HFFc6 (cell line): ENCODE results near the gene TUBD1. TPM values are rescaled to one million over a fixed set of nuclear protein-coding genes. Genes with fewer than 3 reads are reported as not detected.
"Not testable (repeated sequence)": the region's sequence is repeated elsewhere in the genome, so short reads cannot be mapped to it uniquely, and the experiment has no call there.

ENCODE experiments used
- DNase-seq: peaks from one replicate; pipeline ENCODE4 v3.0.0-alpha.2; 2018
- H3K27ac Mint-ChIP-seq: 2 replicates; pipeline ENCODE4 v1.8.0; 2020; ENCODE audit warnings: mild to moderate bottlenecking, mixed read lengths
- H3K27me3 Mint-ChIP-seq: 2 replicates; pipeline ENCODE4 v1.8.0; 2021; ENCODE audit warnings: mild to moderate bottlenecking, moderate library complexity, mixed read lengths; ENCODE audit not compliant: insufficient read depth
- H3K36me3 Mint-ChIP-seq: 2 replicates; pipeline ENCODE4 v1.8.0; 2021; ENCODE audit warnings: low read depth, mixed read lengths
- H3K4me1 Mint-ChIP-seq: 2 replicates; pipeline ENCODE4 v1.8.0; 2020; ENCODE audit warnings: low read depth, mixed read lengths
- H3K4me3 Mint-ChIP-seq: 2 replicates; pipeline ENCODE4 v1.8.0; 2020; ENCODE audit warnings: mild to moderate bottlenecking, moderate library complexity, mixed read lengths
- H3K9me3 Mint-ChIP-seq: 2 replicates; pipeline ENCODE4 v1.8.0; 2020; ENCODE audit warnings: mild to moderate bottlenecking, mixed read lengths
- total RNA-seq, 6 experiments: library from RNA; stranded (reverse); fragmentation: NEBNext Ultra II Directional; extraction: Animal tissue kit (Norgen Biotek cat#: 25700); gene quantifications; 2 replicates in 1 of 6; 3 replicates in 5 of 6; pipeline ENCODE4 v1.2.3, GENCODE V29; 2021
- TF ChIP-seq, protein P1 (sequence below): fragments of 200-600 bp; sonication (generic); IDR thresholded peaks from 2 replicates; pipeline ENCODE4 v1.5.0; 2021; ENCODE audit warnings: antibody characterized with exemption, mild to moderate bottlenecking

The TUBD1 gene
- total RNA-seq, 6 experiments from 2014 or later, result 2.9 to 4.0 (median 3.3) TPM

DNA sequence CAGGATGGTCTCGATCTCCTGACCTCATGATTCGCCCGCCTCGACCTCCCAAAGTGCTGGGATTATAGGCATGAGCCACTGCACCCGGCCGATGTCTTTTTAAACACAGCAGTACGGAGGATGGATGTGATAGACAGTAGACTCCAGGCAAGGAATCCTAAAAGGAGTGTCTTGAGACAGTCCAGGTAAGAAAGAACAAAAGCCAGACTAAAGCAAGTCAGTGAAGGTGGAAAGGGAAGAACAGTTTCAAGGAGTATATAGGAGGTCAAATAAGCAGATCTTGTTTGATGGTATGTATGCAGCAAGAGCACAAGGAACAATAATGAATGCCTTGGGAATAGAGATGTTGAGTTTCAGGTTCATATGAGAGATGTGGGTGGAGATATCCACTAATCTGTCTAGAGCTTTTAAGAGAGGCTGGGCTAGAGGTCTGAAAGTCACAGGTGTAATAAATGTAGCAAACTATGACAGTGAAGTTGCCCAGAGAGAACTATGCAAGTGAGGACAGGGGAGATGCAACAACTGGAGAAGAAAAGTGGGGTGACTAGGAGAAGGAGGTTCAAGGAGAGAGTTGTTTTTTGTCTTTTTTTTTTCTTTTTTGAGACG lies 4.5 kb downstream of the TUBD1 start:
- H3K4me3 Mint-ChIP-seq, result no peak overlapping the region
- H3K27me3 Mint-ChIP-seq, result peaks cover 1% of the 10 kb centered on the region; the same call in 1 of the 2 replicates
- TF ChIP-seq, protein P1, sequence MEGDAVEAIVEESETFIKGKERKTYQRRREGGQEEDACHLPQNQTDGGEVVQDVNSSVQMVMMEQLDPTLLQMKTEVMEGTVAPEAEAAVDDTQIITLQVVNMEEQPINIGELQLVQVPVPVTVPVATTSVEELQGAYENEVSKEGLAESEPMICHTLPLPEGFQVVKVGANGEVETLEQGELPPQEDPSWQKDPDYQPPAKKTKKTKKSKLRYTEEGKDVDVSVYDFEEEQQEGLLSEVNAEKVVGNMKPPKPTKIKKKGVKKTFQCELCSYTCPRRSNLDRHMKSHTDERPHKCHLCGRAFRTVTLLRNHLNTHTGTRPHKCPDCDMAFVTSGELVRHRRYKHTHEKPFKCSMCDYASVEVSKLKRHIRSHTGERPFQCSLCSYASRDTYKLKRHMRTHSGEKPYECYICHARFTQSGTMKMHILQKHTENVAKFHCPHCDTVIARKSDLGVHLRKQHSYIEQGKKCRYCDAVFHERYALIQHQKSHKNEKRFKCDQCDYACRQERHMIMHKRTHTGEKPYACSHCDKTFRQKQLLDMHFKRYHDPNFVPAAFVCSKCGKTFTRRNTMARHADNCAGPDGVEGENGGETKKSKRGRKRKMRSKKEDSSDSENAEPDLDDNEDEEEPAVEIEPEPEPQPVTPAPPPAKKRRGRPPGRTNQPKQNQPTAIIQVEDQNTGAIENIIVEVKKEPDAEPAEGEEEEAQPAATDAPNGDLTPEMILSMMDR, result no peak
- H3K9me3 Mint-ChIP-seq, result no peaks in the 10 kb centered on the region
- H3K27ac Mint-ChIP-seq, result no peak overlapping the region
- peaks cover 15% of the 10 kb centered on the region for H3K4me1 Mint-ChIP-seq
- H3K36me3 Mint-ChIP-seq, result peaks cover 12% of the 10 kb centered on the region
- DNase-seq, result no peak

DNA sequence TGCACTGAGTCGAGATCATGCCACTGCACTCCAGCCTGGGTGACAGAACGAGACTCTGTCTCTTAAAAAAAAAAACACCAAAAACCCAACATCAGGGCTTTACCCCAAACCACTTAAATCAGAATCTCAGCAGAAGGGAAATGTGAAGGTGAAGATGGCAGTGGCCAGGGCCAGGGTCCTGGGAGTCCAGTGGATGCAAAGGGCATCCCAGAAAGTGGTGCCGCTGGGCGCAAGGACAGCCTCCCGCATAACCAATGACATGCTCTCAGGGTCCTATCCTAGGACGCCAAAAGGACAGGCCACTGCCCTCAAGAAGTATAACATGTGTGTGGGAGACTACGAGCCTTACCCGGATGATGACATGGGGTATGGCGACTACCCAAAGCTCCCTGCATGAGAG lies 7.9 kb downstream of the TUBD1 start:
- Mint-ChIP-seq H3K36me3 (peaks cover 6% of the 10 kb centered on the region), H3K27ac (no peak overlapping the region), H3K4me1 (no peaks in the 10 kb centered on the region), H3K9me3 (no peaks in the 10 kb centered on the region), H3K27me3 (no peaks in the 10 kb centered on the region), H3K4me3 (no peak overlapping the region)
- DNase-seq, result no peak
- TF ChIP-seq, protein P1, result no peak

DNA sequence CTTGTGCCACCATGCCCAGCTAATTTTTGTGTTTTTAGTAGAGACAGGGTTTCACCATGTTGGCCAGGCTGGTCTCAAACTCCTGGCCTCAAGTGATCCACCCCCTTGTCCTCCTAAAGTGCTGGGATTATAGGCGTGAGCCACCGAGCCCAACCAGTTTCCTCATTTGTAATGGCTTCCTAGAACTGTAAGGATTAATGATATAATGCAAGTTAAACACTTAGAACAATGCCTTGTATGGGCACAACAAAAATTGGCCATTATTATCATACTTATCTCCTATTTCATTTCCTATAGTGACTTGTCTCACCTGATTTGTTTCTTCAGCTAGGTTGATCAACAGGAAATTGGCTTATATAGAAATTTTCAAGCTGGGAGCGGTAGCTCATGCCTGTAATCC lies 14.1 kb downstream of the TUBD1 start:
- DNase-seq, result no peak
- Mint-ChIP-seq H3K9me3 (no peaks in the 10 kb centered on the region), H3K4me3 (no peak overlapping the region), H3K27me3 (no peaks in the 10 kb centered on the region), H3K4me1 (no peaks in the 10 kb centered on the region), H3K36me3 (peaks cover 8% of the 10 kb centered on the region), H3K27ac (no peak overlapping the region)
- TF ChIP-seq, protein P1, result no peak

DNA sequence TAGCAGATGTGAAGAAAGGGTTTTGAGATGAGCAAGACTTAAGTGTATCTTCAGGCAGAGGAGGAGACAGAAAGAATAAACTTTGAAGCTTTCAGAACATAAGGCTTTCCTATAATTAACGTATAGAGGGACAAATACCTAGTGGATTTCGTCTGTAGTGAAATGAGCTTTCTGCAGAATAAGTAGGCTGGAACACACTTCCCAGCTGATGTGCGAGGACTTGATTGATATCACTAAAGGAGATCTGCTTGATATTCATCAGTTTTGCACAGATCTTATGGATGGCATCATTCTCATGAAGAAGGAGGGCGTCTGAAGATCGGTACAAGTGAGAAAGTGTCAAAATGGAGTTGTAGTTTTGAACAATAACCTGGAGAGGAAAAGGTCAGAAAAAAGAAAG lies 14.8 kb downstream of the TUBD1 start:
- peaks cover 8% of the 10 kb centered on the region for H3K36me3 Mint-ChIP-seq
- DNase-seq, result no peak
- H3K27me3 Mint-ChIP-seq, result no peaks in the 10 kb centered on the region
- H3K4me1 Mint-ChIP-seq, result no peaks in the 10 kb centered on the region
- H3K27ac Mint-ChIP-seq, result no peak overlapping the region
- TF ChIP-seq, protein P1, result no peak
- no peaks in the 10 kb centered on the region for H3K9me3 Mint-ChIP-seq
- no peak overlapping the region for H3K4me3 Mint-ChIP-seq

DNA sequence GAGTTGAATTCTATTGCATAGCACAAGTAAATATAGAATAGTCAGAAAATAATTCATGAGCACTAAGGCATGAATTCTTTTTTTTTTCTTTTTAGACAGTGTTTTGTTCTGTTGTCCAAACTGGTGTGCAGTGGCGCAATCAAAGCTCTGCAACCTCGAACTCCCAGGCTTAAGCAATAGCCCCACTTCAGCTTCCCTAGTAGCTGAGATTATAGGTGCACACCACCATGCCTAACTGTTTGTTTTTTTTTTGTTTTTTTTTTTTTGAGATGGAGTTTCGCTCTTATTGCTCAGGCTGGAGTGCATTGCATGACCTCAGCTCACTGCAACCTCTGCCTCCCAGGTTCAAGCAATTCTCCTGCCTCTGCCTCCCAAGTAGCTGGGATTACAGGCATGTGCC lies 16.6 kb downstream of the TUBD1 start:
- H3K4me3 Mint-ChIP-seq, result no peak overlapping the region
- no peaks in the 10 kb centered on the region for H3K9me3 Mint-ChIP-seq
- H3K4me1 Mint-ChIP-seq, result no peaks in the 10 kb centered on the region
- H3K27me3 Mint-ChIP-seq, result no peaks in the 10 kb centered on the region
- TF ChIP-seq, protein P1, result no peak
- peaks cover 8% of the 10 kb centered on the region for H3K36me3 Mint-ChIP-seq
- no peak for DNase-seq
- no peak overlapping the region for H3K27ac Mint-ChIP-seq

DNA sequence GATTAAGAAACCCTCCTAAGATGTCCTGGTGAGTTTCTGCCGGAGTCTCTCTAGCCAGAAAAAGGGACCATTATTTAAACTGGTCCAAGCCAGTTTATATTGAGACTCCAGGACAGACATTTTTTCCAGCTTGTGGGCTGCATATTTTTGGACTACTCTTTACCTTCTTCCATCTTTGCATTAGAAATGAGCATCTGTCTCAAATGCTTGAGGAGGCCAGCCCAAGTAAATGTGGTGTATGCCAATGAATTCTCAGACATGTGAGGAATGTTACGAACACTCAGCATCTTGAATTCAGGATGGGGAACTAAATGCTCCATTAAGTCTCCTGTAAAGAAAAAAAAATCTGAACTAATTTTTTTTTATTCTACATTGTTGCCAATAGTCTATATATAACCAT lies 18.4 kb downstream of the TUBD1 start:
- no peaks in the 10 kb centered on the region for H3K4me1 Mint-ChIP-seq
- H3K36me3 Mint-ChIP-seq, result peaks cover 8% of the 10 kb centered on the region
- TF ChIP-seq, protein P1, result no peak
- DNase-seq, result no peak
- H3K9me3 Mint-ChIP-seq, result no peaks in the 10 kb centered on the region
- H3K4me3 Mint-ChIP-seq, result no peak overlapping the region
- no peaks in the 10 kb centered on the region for H3K27me3 Mint-ChIP-seq
- no peak overlapping the region for H3K27ac Mint-ChIP-seq

DNA sequence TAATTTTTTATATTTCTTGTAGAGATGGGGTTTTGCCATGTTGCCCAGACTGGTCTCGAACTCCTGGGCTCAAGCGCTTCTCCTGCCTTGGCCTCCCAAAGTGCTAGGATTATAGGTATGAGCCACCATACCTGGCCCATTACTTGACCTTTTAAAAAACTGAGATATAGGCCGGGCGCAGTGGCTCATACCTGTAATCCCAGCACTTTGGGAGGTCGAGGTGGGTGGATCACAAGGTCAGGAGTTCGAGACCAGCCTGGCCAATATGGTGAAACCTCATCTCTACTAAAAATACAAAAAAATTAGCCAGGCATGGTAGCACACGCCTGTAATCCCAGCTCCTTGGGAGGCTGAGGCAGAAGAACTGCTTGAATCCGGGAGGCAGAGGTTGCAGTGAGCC lies 19.3 kb downstream of the TUBD1 start:
- DNase-seq, H3K27ac Mint-ChIP-seq, H3K27me3 Mint-ChIP-seq: not testable (repeated sequence)

More for the DNA sequence above, 19.3 kb downstream of the TUBD1 start:
- H3K4me3 Mint-ChIP-seq, H3K9me3 Mint-ChIP-seq, H3K4me1 Mint-ChIP-seq, H3K36me3 Mint-ChIP-seq: not testable (repeated sequence)
